Loucy (cell line): ENCODE results near the gene LSP1.

ENCODE experiments used
- H2AFZ ChIP-seq: fragments of 200-600 bp; sonication (generic); 2 replicates; pipeline ENCODE4 v1.6.0; 2016; ENCODE audit warnings: antibody characterized with exemption, mild to moderate bottlenecking, low read length, moderate library complexity
- H3F3A ChIP-seq: fragments of 200-600 bp; 2 replicates; pipeline ENCODE4 v1.6.0; 2016; ENCODE audit warnings: antibody characterized with exemption, low read depth, mild to moderate bottlenecking
- H3K27me3 ChIP-seq: fragments of 200-600 bp; sonication (generic); 2 replicates; pipeline ENCODE4 v1.6.1; 2014; ENCODE audit warnings: low read length, mild to moderate bottlenecking; ENCODE audit not compliant: insufficient read depth, poor library complexity, severe bottlenecking
- H3K36me3 ChIP-seq: fragments of 200-600 bp; sonication (generic); 2 replicates; pipeline ENCODE4 v1.6.1; 2016; ENCODE audit warnings: low read length; ENCODE audit not compliant: insufficient read depth
- H3K4me1 ChIP-seq: fragments of 200-600 bp; sonication (generic); 2 replicates; pipeline ENCODE4 v1.5.1; 2014; ENCODE audit warnings: low read length, mild to moderate bottlenecking; ENCODE audit not compliant: insufficient read depth, poor library complexity, severe bottlenecking
- H3K4me2 ChIP-seq: fragments of 200-600 bp; sonication (generic); 2 replicates; pipeline ENCODE4 v1.6.0; 2014; ENCODE audit warnings: antibody characterized with exemption, low read length, low read depth, mild to moderate bottlenecking; ENCODE audit not compliant: poor library complexity, severe bottlenecking
- H3K4me3 ChIP-seq: fragments of 200-600 bp; sonication (generic); 2 replicates; pipeline ENCODE4 v1.5.1; 2014; ENCODE audit warnings: low read length, mild to moderate bottlenecking, mixed read lengths; ENCODE audit not compliant: poor library complexity, severe bottlenecking
- H3K79me2 ChIP-seq: fragments of 200-600 bp; sonication (generic); 2 replicates; pipeline ENCODE4 v1.6.1; 2014; ENCODE audit warnings: low read length; ENCODE audit not compliant: insufficient read depth
- H3K9ac ChIP-seq: fragments of 200-600 bp; sonication (generic); 2 replicates; pipeline ENCODE4 v1.6.0; 2014; ENCODE audit warnings: mild to moderate bottlenecking, low read depth, low read length, moderate library complexity; ENCODE audit not compliant: poor library complexity, severe bottlenecking
- H3K9me2 ChIP-seq: fragments of 200-600 bp; sonication (generic); replicated peaks from 2 replicates; pipeline ENCODE4 v1.6.1; 2016; ENCODE audit warnings: low read depth, low read length, mixed read lengths
- H3K9me3 ChIP-seq: fragments of 200-600 bp; sonication (generic); 2 replicates; pipeline ENCODE4 v1.6.1; 2014; ENCODE audit warnings: mild to moderate bottlenecking, antibody characterized with exemption, low read length, low read depth; ENCODE audit not compliant: insufficient read depth
- H4K20me1 ChIP-seq: fragments of 200-600 bp; sonication (generic); 2 replicates; pipeline ENCODE4 v1.6.0; 2014; ENCODE audit warnings: antibody characterized with exemption, low read length, mild to moderate bottlenecking; ENCODE audit not compliant: insufficient read depth, poor library complexity, severe bottlenecking
- EZH2phosphoT487 ChIP-seq: fragments of 200-600 bp; IDR thresholded peaks from 2 replicates; pipeline ENCODE4 v1.6.1; 2018; ENCODE audit warnings: antibody characterized with exemption, mild to moderate bottlenecking, moderate library complexity, borderline replicate concordance
- TF ChIP-seq, protein P1 (sequence below): fragments of 200-600 bp; sonication (generic); conservative IDR thresholded peaks from 2 replicates; pipeline ENCODE4 v1.5.1; 2014; ENCODE audit warnings: mild to moderate bottlenecking, antibody characterized with exemption, low read length

LSP1 gene

GRCh38 chr11:1836011-1836945, 16.6 kb upstream of the LSP1 start:
- no peaks in the 10 kb centered on the region for H3K79me2 ChIP-seq
- no peak overlapping the region for H3K4me3 ChIP-seq
- no peaks in the 10 kb centered on the region for H3K9me2 ChIP-seq
- no peaks in the 10 kb centered on the region for H3K9me3 ChIP-seq
- no peak overlapping the region for H3K4me2 ChIP-seq
- no peak overlapping the region for H2AFZ ChIP-seq
- H3F3A ChIP-seq = no peaks in the 10 kb centered on the region
- TF ChIP-seq EZH2phosphoT487 = no peak
- TF ChIP-seq, protein P1, sequence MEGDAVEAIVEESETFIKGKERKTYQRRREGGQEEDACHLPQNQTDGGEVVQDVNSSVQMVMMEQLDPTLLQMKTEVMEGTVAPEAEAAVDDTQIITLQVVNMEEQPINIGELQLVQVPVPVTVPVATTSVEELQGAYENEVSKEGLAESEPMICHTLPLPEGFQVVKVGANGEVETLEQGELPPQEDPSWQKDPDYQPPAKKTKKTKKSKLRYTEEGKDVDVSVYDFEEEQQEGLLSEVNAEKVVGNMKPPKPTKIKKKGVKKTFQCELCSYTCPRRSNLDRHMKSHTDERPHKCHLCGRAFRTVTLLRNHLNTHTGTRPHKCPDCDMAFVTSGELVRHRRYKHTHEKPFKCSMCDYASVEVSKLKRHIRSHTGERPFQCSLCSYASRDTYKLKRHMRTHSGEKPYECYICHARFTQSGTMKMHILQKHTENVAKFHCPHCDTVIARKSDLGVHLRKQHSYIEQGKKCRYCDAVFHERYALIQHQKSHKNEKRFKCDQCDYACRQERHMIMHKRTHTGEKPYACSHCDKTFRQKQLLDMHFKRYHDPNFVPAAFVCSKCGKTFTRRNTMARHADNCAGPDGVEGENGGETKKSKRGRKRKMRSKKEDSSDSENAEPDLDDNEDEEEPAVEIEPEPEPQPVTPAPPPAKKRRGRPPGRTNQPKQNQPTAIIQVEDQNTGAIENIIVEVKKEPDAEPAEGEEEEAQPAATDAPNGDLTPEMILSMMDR = no peak
- peaks cover 26% of the 10 kb centered on the region for H3K4me1 ChIP-seq
- H3K36me3 ChIP-seq = no peaks in the 10 kb centered on the region
- H3K9ac ChIP-seq = no peak overlapping the region
- H4K20me1 ChIP-seq = no peaks in the 10 kb centered on the region
- H3K27me3 ChIP-seq = no peaks in the 10 kb centered on the region

GRCh38 chr11:1837171-1838076, 15.5 kb upstream of the LSP1 start:
- H3K4me2 ChIP-seq = no peak overlapping the region
- no peaks in the 10 kb centered on the region for H4K20me1 ChIP-seq
- no peaks in the 10 kb centered on the region for H3K36me3 ChIP-seq
- peak overlapping the region; percentile 31 for H3K4me3 ChIP-seq
- H3K9me2 ChIP-seq = no peaks in the 10 kb centered on the region
- H2AFZ ChIP-seq = no peak overlapping the region; the same call in 1 of the 2 replicates
- no peak for TF ChIP-seq EZH2phosphoT487
- TF ChIP-seq, protein P1 = peak; percentile 76
- H3K9ac ChIP-seq = peak overlapping the region; percentile 59
- no peaks in the 10 kb centered on the region for H3K27me3 ChIP-seq
- H3K9me3 ChIP-seq = no peaks in the 10 kb centered on the region
- H3K79me2 ChIP-seq = no peaks in the 10 kb centered on the region
- peaks cover 16% of the 10 kb centered on the region for H3K4me1 ChIP-seq
- no peaks in the 10 kb centered on the region for H3F3A ChIP-seq

GRCh38 chr11:1838077-1838425, 14.8 kb upstream of the LSP1 start:
- Histone ChIP-seq H3K9me3 (no peaks in the 10 kb centered on the region), H3K4me2 (no peak overlapping the region), H2AFZ (no peak overlapping the region; the same call in 1 of the 2 replicates), H3K79me2 (no peaks in the 10 kb centered on the region), H3K4me3 (peak overlapping the region; percentile 31), H3K4me1 (peaks cover 16% of the 10 kb centered on the region), H3F3A (no peaks in the 10 kb centered on the region), H3K36me3 (no peaks in the 10 kb centered on the region), H4K20me1 (no peaks in the 10 kb centered on the region), H3K27me3 (no peaks in the 10 kb centered on the region), H3K9me2 (no peaks in the 10 kb centered on the region), H3K9ac (peak overlapping the region; percentile 59)
- TF ChIP-seq, protein P1 = no peak
- TF ChIP-seq EZH2phosphoT487 = no peak
